CD14-positive monocyte (primary cell): Measurements from ENCODE around the gene CDH9. TPM values are rescaled to one million over a fixed set of nuclear protein-coding genes. Genes with fewer than 3 reads are reported as not detected.

Source experiments
- DNase-seq, 3 donors: peaks; one replicate each; pipeline ENCODE4 v3.0.0-alpha.2; 2011 to 2022
- H2AFZ ChIP-seq: 2 replicates; pipeline ENCODE4 v1.6.0; 2012; ENCODE audit warnings: mild to moderate bottlenecking, low read depth, low read length, inconsistent platforms; ENCODE audit not compliant: insufficient read depth, poor library complexity, severe bottlenecking
- H3K27ac ChIP-seq, 2 donors: 1 replicate in 1 of 2; 2 replicates in 1 of 2; pipeline ENCODE4 v1.5.1; 2012 to 2013; ENCODE audit warnings: low read length in 2 of 2, control low read depth in 1 of 2, inconsistent platforms in 1 of 2, low read depth in 1 of 2, mild to moderate bottlenecking in 1 of 2
- H3K27me3 ChIP-seq, 2 donors: one replicate each; pipeline versions ENCODE4 v1.6.0 to v1.6.1; 2011 to 2013; ENCODE audit warnings: low read length in 2 of 2; ENCODE audit not compliant: control insufficient read depth in 2 of 2, insufficient read depth in 2 of 2
- H3K36me3 ChIP-seq, 2 donors: replicated peaks in 1 of 2; 1 replicate in 1 of 2; 2 replicates in 1 of 2; pipeline versions ENCODE4 v1.5.1 to v1.6.1; 2012 to 2013; ENCODE audit warnings: low read length in 2 of 2, control low read depth in 1 of 2, inconsistent platforms in 1 of 2, mild to moderate bottlenecking in 1 of 2; ENCODE audit not compliant: insufficient read depth in 2 of 2, control insufficient read depth in 1 of 2
- H3K4me1 ChIP-seq, 2 donors: 1 replicate in 1 of 2; 2 replicates in 1 of 2; pipeline versions ENCODE4 v1.5.1 to v1.6.1; 2012 to 2013; ENCODE audit warnings: low read length in 2 of 2, control low read depth in 1 of 2, inconsistent platforms in 1 of 2, mild to moderate bottlenecking in 1 of 2, moderate library complexity in 1 of 2; ENCODE audit not compliant: insufficient read depth in 2 of 2, control insufficient read depth in 1 of 2
- H3K4me2 ChIP-seq: replicated peaks from 2 replicates; pipeline ENCODE3; 2012; ENCODE audit warnings: low read length, moderate library complexity, mild to moderate bottlenecking; ENCODE audit not compliant: poor library complexity, severe bottlenecking; ENCODE audit errors: extremely low read depth
- H3K4me3 ChIP-seq, 3 experiments: fragments of 200-600 bp in 1 of 3; sonication (generic) in 1 of 3; replicated peaks in 1 of 3; 1 replicate in 2 of 3; 2 replicates in 1 of 3; pipeline ENCODE4 v1.5.1; 2011 to 2013; ENCODE audit warnings: low read length in 3 of 3, mild to moderate bottlenecking in 3 of 3, control low read depth in 2 of 3, low read depth in 2 of 3, inconsistent platforms in 1 of 3, moderate library complexity in 1 of 3
- H3K79me2 ChIP-seq: 2 replicates; pipeline ENCODE4 v1.6.0; 2012; ENCODE audit warnings: mild to moderate bottlenecking, control low read depth, inconsistent platforms, low read length, moderate library complexity; ENCODE audit not compliant: insufficient read depth
- H3K9ac ChIP-seq: 2 replicates; pipeline ENCODE4 v1.6.0; 2017; ENCODE audit warnings: low read length, mild to moderate bottlenecking; ENCODE audit not compliant: insufficient read depth, poor library complexity, severe bottlenecking
- H3K9me3 ChIP-seq, 2 donors: replicated peaks in 1 of 2; 1 replicate in 1 of 2; 2 replicates in 1 of 2; pipeline versions ENCODE4 v1.5.1 to v1.6.1; 2012 to 2013; ENCODE audit warnings: low read length in 2 of 2, control low read depth in 1 of 2; ENCODE audit not compliant: control insufficient read depth in 1 of 2, insufficient read depth in 1 of 2
- H4K20me1 ChIP-seq: 2 replicates; pipeline ENCODE4 v1.6.0; 2012; ENCODE audit warnings: mild to moderate bottlenecking, low read length, control low read depth, moderate library complexity; ENCODE audit not compliant: insufficient read depth
- H3K27ac Mint-ChIP-seq, 7 donors: one replicate each; pipeline ENCODE4 v1.8.0; 2020; ENCODE audit warnings: mild to moderate bottlenecking in 7 of 7, mixed read lengths in 7 of 7, moderate library complexity in 6 of 7, inconsistent platforms in 2 of 7
- H3K27me3 Mint-ChIP-seq, 3 donors: one replicate each; pipeline ENCODE4 v1.8.0; 2021 to 2022; ENCODE audit warnings: low read depth in 3 of 3, mild to moderate bottlenecking in 3 of 3, mixed read lengths in 3 of 3, moderate library complexity in 3 of 3, inconsistent platforms in 1 of 3
- H3K36me3 Mint-ChIP-seq, 2 donors: one replicate each; pipeline ENCODE4 v1.8.0; 2020; ENCODE audit warnings: mixed read lengths in 2 of 2, inconsistent platforms in 1 of 2, mild to moderate bottlenecking in 1 of 2
- H3K4me1 Mint-ChIP-seq: one replicate; pipeline ENCODE4 v1.8.0; 2020; ENCODE audit warnings: mild to moderate bottlenecking, mixed read lengths
- H3K4me3 Mint-ChIP-seq, 2 donors: one replicate each; pipeline ENCODE4 v1.8.0; 2020; ENCODE audit warnings: mild to moderate bottlenecking in 2 of 2, mixed read lengths in 2 of 2, moderate library complexity in 1 of 2
- H3K9me3 Mint-ChIP-seq, 7 donors: one replicate each; pipeline ENCODE4 v1.8.0; 2020 to 2022; ENCODE audit warnings: mixed read lengths in 7 of 7, mild to moderate bottlenecking in 6 of 7, moderate library complexity in 6 of 7, inconsistent platforms in 2 of 7
- CTCF ChIP-seq: fragments of 200-600 bp; IDR thresholded peaks from one replicate; pipeline ENCODE4 v1.8.0; 2022; ENCODE audit warnings: antibody characterized with exemption, mild to moderate bottlenecking
- WGBS: methylation state at CpG from one replicate; pipeline ENCODE4 v1.1.5; 2013; ENCODE audit warnings: missing lambda C conversion rate; ENCODE audit not compliant: insufficient coverage; 5-methylcytosine and 5-hydroxymethylcytosine counted together
- intact Hi-C, 2 donors: fragments of 100-400 bp; cut with micrococcal nuclease; formaldehyde crosslinking; loops; one replicate each; pipeline versions ENCODE4 v1.15.0 to v1.15.1; 2023
- polyA plus RNA-seq, 3 donors: library from polyadenylated mRNA; depleted of rRNA in 1 of 3; unstranded in 2 of 3; stranded (reverse) in 1 of 3; fragments of 300-500 nt in 2 of 3; fragments of >200 nt in 1 of 3; fragmentation: Illumina TruSeq in 2 of 3; gene quantifications; 1 replicate in 2 of 3; 2 replicates in 1 of 3; pipeline ENCODE4 v1.2.3, GENCODE V29; 2012 to 2021

The CDH9 gene
- polyA plus RNA-seq, 3 donors: not detected

GRCh38 chr5:27010646-27011045 lies 27.7 kb downstream of the CDH9 start:
- H3K9me3 ChIP-seq: no peaks in the 10 kb centered on the region
- H3K36me3 ChIP-seq: no peaks in the 10 kb centered on the region
- no peak overlapping the region for H2AFZ ChIP-seq
- intact Hi-C loops: no loop called here
- H3K9ac ChIP-seq: no peak overlapping the region
- Mint-ChIP-seq H3K4me1 (peaks cover 3% of the 10 kb centered on the region), H3K36me3 (no peaks in the 10 kb centered on the region), H3K9me3 (peaks cover 0 to 2% (median 0%) of the 10 kb centered on the region in 7 donors), H3K4me3 (no peak overlapping the region), H3K27me3 (no peaks in the 10 kb centered on the region), H3K27ac (no peak overlapping the region)
- WGBS: no CpG with 5 or more reads among the region's 1 CpG
- no peaks in the 10 kb centered on the region for H3K79me2 ChIP-seq
- H4K20me1 ChIP-seq: no peaks in the 10 kb centered on the region
- no peak for DNase-seq
- H3K4me3 ChIP-seq: no peak overlapping the region
- H3K27me3 ChIP-seq: no peaks in the 10 kb centered on the region
- no peaks in the 10 kb centered on the region for H3K4me1 ChIP-seq
- no peak overlapping the region for H3K27ac ChIP-seq
- H3K4me2 ChIP-seq: no peak overlapping the region
- TF ChIP-seq CTCF: no peak

GRCh38 chr5:27009540-27009915 lies 28.9 kb downstream of the CDH9 start:
- H3K27ac ChIP-seq: no peak overlapping the region
- no peak for TF ChIP-seq CTCF
- 40% methylated on average over 1 of the region's 1 CpG for WGBS
- H3K4me2 ChIP-seq: no peak overlapping the region
- intact Hi-C loops: no loop called here
- H3K36me3 Mint-ChIP-seq: no peaks in the 10 kb centered on the region
- no peaks in the 10 kb centered on the region for H4K20me1 ChIP-seq
- no peaks in the 10 kb centered on the region for H3K36me3 ChIP-seq
- H3K4me1 Mint-ChIP-seq: peaks cover 3% of the 10 kb centered on the region
- no peaks in the 10 kb centered on the region for H3K27me3 Mint-ChIP-seq
- H2AFZ ChIP-seq: no peak overlapping the region
- H3K79me2 ChIP-seq: no peaks in the 10 kb centered on the region
- H3K4me3 Mint-ChIP-seq: no peak overlapping the region
- no peak overlapping the region for H3K9ac ChIP-seq
- H3K4me3 ChIP-seq: no peak overlapping the region
- H3K27ac Mint-ChIP-seq: no peak overlapping the region
- no peaks in the 10 kb centered on the region for H3K27me3 ChIP-seq
- peaks cover 0 to 2% (median 0%) of the 10 kb centered on the region in 7 donors for H3K9me3 Mint-ChIP-seq
- H3K9me3 ChIP-seq: no peaks in the 10 kb centered on the region
- DNase-seq: no peak
- H3K4me1 ChIP-seq: no peaks in the 10 kb centered on the region
